Nephron progenitor cell (in vitro differentiated cells): ENCODE data around the gene CTNNA3.
"Not testable (repeated sequence)": the region's sequence is repeated elsewhere in the genome, so short reads cannot be mapped to it uniquely, and the experiment has no call there.

Experiments
- DNase-seq: peaks from one replicate; pipeline ENCODE4 v3.0.0; 2021
- H3K27ac Mint-ChIP-seq: 2 replicates; pipeline ENCODE4 v1.8.0; 2021; ENCODE audit warnings: mild to moderate bottlenecking, moderate library complexity, mixed read lengths
- H3K27me3 Mint-ChIP-seq: 2 replicates; pipeline ENCODE4 v1.8.0; 2021; ENCODE audit warnings: mild to moderate bottlenecking, low read depth, mixed read lengths; ENCODE audit not compliant: poor library complexity
- H3K36me3 Mint-ChIP-seq: 2 replicates; pipeline ENCODE4 v1.8.0; 2021; ENCODE audit warnings: low read depth, mixed read lengths
- H3K4me1 Mint-ChIP-seq: 2 replicates; pipeline ENCODE4 v1.8.0; 2021; ENCODE audit warnings: mixed read lengths
- H3K4me3 Mint-ChIP-seq: 2 replicates; pipeline ENCODE4 v1.8.0; 2021; ENCODE audit warnings: mild to moderate bottlenecking, moderate library complexity, mixed read lengths
- H3K9me3 Mint-ChIP-seq: 2 replicates; pipeline ENCODE4 v1.8.0; 2021; ENCODE audit warnings: mild to moderate bottlenecking, moderate library complexity, mixed read lengths
- TF ChIP-seq, protein P1 (sequence below): fragments of 200-600 bp; sonication (generic); IDR thresholded peaks from 2 replicates; pipeline ENCODE4 v1.5.0; 2021; ENCODE audit warnings: antibody characterized with exemption

Gene CTNNA3

DNA sequence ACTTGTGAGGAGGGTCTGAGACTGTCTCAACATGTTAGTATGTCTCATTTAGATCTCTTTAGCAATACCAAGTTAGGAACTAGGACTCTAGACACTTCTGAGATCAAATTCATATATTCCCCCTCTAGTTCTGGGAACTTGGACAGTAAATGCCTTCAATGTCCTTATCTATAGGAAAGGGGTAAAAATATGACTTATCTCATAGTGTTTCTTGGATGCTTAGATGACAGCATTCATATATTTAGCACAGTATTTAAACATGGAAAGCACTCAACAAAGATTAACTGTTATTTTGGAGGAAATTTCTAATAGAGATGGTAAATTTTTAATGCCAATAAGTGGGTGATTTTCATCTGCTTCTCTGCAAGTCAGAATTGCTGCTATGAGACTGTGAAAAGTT is 154.6 kb downstream of the CTNNA3 start:
- DNase-seq, result no peak
- Mint-ChIP-seq H3K27me3 (no peaks in the 10 kb centered on the region), H3K4me3 (no peak overlapping the region), H3K9me3 (no peaks in the 10 kb centered on the region), H3K36me3 (no peaks in the 10 kb centered on the region), H3K4me1 (peaks cover 5% of the 10 kb centered on the region), H3K27ac (no peak overlapping the region)
- TF ChIP-seq, protein P1, sequence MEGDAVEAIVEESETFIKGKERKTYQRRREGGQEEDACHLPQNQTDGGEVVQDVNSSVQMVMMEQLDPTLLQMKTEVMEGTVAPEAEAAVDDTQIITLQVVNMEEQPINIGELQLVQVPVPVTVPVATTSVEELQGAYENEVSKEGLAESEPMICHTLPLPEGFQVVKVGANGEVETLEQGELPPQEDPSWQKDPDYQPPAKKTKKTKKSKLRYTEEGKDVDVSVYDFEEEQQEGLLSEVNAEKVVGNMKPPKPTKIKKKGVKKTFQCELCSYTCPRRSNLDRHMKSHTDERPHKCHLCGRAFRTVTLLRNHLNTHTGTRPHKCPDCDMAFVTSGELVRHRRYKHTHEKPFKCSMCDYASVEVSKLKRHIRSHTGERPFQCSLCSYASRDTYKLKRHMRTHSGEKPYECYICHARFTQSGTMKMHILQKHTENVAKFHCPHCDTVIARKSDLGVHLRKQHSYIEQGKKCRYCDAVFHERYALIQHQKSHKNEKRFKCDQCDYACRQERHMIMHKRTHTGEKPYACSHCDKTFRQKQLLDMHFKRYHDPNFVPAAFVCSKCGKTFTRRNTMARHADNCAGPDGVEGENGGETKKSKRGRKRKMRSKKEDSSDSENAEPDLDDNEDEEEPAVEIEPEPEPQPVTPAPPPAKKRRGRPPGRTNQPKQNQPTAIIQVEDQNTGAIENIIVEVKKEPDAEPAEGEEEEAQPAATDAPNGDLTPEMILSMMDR, result no peak

DNA sequence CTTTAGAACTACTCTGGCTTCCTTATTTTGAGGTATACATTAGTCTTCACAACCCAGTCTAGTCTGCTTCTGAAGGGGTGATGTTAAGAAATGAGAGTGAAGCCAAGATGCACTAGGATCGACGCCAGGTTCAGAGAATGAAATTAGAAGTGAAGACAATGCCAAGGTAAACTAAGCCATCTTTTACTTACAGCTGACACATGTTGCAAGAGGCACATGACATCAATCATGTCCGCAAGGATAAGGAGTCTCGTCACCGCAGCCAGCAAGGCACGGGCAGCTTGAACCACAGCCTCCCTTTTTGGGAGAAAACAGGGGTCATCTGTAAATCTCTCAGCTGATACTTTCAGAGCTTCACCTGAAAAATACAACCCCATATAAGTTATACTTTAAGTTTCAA is 156.7 kb downstream of the CTNNA3 start:
- TF ChIP-seq, protein P1, result no peak
- H3K4me1 Mint-ChIP-seq, result peaks cover 5% of the 10 kb centered on the region
- no peak for DNase-seq
- H3K36me3 Mint-ChIP-seq, result no peaks in the 10 kb centered on the region
- H3K4me3 Mint-ChIP-seq, result no peak overlapping the region
- H3K27me3 Mint-ChIP-seq, result no peaks in the 10 kb centered on the region
- no peak overlapping the region for H3K27ac Mint-ChIP-seq
- H3K9me3 Mint-ChIP-seq, result no peaks in the 10 kb centered on the region

DNA sequence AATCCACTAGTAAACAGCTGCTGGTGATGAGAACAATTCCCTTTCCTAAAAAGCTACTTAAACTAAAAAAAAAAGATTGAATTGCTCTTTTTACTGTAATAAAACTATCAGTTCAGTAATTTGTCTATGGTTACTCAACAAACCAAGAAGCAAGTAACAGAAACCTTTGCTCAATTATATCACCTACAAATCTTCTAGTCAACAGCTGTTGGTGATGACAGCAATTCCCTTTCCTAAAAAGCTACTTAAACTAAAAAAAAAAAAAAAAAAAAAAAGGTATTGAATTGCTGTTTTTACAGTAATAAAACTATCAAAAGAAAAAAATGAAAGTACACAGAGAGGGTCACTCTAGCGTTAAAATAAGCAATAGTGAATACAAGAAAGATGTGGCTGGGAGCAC is 158.1 kb downstream of the CTNNA3 start:
- H3K9me3 Mint-ChIP-seq, result no peaks in the 10 kb centered on the region
- TF ChIP-seq, protein P1, result no peak
- no peak overlapping the region for H3K4me3 Mint-ChIP-seq
- H3K27ac Mint-ChIP-seq, result no peak overlapping the region
- no peaks in the 10 kb centered on the region for H3K27me3 Mint-ChIP-seq
- H3K36me3 Mint-ChIP-seq, result no peaks in the 10 kb centered on the region
- peaks cover 5% of the 10 kb centered on the region for H3K4me1 Mint-ChIP-seq
- no peak for DNase-seq

DNA sequence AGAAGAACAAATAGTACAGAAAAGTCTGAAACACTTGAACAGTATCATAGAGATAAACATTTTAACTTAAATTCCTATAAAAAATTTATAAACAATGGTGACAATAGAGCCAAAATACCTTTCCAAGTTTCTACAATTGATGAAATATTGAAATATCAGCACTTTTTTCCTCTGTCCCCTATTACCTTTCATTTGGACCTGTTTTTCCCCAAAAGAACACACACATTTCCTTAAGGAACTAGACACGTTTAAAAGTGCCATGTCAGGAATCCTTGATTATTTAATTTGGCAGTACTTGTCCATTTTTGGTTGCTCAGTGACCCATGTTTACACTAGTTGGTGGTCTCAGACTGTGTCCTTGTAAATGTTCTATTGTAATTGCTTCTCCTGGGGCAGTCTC is 162.6 kb downstream of the CTNNA3 start:
- Mint-ChIP-seq H3K36me3 (no peaks in the 10 kb centered on the region), H3K4me3 (no peak overlapping the region), H3K9me3 (peaks cover 13% of the 10 kb centered on the region), H3K27ac (no peak overlapping the region), H3K27me3 (peaks cover 4% of the 10 kb centered on the region), H3K4me1 (no peaks in the 10 kb centered on the region)
- no peak for DNase-seq
- TF ChIP-seq, protein P1, result no peak

DNA sequence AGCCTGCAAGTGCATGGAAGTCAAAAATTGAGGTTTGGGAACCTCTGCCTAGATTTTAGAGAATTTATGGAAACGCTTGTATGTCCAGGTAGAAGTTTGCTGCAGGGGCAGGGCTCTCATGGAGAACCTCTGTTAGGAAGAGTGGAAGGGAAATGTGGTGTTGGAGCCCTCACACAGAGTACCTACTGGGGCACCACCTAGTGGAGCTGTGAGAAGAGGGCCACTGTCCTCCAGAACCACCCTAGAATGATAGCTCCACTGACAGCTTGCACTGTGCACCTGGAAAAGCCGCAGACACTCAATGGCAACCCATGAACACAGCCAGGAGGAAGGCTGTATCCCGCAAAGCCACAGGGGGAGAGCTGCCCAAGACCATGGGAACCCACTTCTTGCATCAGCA is 165.0 kb downstream of the CTNNA3 start:
- not testable (repeated sequence) for DNase-seq, H3K36me3 Mint-ChIP-seq, H3K4me1 Mint-ChIP-seq, H3K27me3 Mint-ChIP-seq, H3K4me3 Mint-ChIP-seq, H3K27ac Mint-ChIP-seq
- peaks cover 13% of the 10 kb centered on the region for H3K9me3 Mint-ChIP-seq

DNA sequence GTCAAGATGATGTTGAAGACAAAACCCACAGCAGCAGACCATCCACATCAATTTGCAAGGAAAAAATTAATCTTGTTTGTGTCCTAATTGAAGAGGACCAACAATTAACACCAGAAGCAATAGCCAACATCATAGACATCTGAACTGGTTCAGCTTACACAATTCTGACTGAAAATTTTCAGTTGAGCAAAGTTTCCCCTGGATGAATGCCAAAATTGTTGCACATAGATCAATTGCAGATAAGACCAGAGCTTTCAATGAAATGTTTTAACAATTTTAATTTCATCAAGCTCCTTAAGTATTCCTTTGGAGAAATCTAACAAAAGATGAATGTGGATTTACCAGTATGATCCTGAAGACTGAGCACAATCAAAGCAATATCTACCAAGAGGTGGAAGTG is 168.6 kb downstream of the CTNNA3 start:
- H3K4me1 Mint-ChIP-seq, result no peaks in the 10 kb centered on the region
- no peak for DNase-seq
- peaks cover 4% of the 10 kb centered on the region for H3K27me3 Mint-ChIP-seq
- no peaks in the 10 kb centered on the region for H3K36me3 Mint-ChIP-seq
- no peak overlapping the region for H3K4me3 Mint-ChIP-seq
- no peak overlapping the region for H3K27ac Mint-ChIP-seq
- TF ChIP-seq, protein P1, result no peak
- H3K9me3 Mint-ChIP-seq, result peaks cover 13% of the 10 kb centered on the region

DNA sequence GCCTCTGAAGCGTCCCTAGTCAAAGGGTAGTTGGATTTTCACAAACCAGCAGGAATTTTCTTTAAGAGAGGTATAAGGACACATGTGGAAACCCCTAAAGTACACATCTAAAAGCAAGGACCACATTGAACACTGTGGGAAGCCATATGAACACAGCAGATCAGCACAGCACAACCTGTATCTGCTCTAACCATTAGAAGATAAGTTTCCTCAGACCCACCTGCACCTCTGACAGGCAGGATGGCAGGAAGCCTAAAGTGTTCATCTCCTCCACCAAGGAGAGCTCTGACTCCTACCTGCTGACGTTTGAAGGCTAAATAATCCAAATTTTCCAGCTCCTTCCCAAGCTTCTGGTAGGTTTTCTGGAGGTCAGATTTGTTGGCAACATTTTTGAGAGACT is 174.4 kb downstream of the CTNNA3 start:
- TF ChIP-seq, protein P1, result no peak
- no peak overlapping the region for H3K4me3 Mint-ChIP-seq

More for the DNA sequence above, 174.4 kb downstream of the CTNNA3 start:
- DNase-seq, result no peak
- Mint-ChIP-seq H3K27ac (no peak overlapping the region), H3K9me3 (no peaks in the 10 kb centered on the region), H3K27me3 (peaks cover 3% of the 10 kb centered on the region), H3K4me1 (peaks cover 16% of the 10 kb centered on the region), H3K36me3 (no peaks in the 10 kb centered on the region)
